HG02763 (cell line): ENCODE data around the gene BRIP1.
A peak's percentile ranks its signal among the peaks of the same experiment; 100 is the strongest.
"Not testable (repeated sequence)": the region's sequence is repeated elsewhere in the genome, so short reads cannot be mapped to it uniquely, and the experiment has no call there.

ENCODE experiments used
- ATAC-seq: cut with Tn5 transposase; IDR thresholded peaks from one replicate; pipeline ENCODE4 v1.9.1; 2021; ENCODE audit warnings: mild to moderate bottlenecking, moderate library complexity; ENCODE audit not compliant: unreplicated experiment

BRIP1 gene

GRCh38 chr17:61805399-61805798, 57.9 kb downstream of the BRIP1 start:
- no peak for ATAC-seq

DNA sequence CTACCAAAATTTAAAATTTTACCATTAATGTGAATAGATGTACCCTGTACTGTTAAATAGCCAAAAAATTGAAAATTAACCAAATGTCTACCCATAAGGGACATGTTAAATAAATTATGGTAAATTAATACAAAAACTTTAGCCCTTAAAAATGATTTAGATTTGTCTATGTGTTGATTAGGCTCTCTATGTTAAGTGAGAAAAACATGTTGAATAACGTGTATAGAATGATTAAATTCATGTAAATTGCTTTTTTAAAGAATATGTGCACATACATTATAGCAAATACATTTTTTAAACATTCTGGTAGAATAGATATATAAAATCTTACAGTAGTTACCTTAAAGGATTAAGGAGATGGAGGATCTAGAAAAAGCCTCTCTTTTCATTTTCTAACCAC, 59.5 kb downstream of the BRIP1 start:
- no peak for ATAC-seq

DNA sequence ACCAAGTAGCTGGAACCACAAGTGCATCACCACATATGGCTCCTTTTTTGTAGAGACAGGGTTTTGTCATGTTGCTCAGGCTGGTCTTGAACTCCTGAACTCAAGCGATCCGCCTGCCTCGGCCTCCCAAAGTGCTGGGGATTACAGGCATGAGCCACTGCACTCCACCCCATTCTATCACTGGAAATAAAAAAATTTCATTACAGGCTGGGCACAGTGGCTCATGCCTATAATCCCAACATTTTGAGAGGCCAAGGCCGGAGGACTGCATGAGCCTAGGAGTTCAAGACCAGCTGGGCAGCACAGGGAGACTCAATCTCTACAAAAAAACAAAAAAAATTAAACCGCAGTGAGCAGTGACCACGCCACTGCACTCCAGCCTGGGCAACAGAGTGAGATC, 60.1 kb downstream of the BRIP1 start:
- ATAC-seq, result no peak

DNA sequence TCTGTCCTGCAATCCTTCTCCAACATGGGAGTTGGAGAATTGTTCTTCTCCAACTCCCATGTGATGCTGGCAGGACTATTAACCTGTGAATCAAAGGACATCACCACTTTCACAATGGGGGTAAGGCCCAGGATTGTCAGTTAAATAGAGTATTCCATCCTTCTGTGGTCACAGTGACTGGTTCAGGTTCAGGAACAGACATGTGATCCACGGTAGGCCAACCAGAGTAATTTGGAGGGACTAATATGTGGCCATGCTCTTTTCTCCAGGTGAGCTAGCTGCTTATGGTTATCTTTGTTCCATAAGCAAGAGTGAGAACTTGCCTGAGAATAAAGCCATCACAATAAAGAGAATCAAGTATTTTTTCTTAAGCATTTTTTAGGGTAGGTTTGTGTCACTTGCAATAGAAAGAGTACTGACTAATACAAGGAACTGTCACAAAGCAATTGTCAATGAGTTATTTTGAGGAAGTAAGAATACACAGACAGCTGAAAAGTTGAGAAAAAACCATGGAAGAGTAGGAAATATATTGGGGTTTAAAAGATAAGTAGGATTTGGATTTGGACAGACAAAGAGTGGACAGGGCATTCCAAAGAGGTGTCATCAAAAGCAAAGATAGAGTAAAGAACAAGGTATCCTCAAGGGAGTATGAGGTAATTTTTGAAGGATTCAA, 63.4 kb downstream of the BRIP1 start:
- ATAC-seq, result no peak

DNA sequence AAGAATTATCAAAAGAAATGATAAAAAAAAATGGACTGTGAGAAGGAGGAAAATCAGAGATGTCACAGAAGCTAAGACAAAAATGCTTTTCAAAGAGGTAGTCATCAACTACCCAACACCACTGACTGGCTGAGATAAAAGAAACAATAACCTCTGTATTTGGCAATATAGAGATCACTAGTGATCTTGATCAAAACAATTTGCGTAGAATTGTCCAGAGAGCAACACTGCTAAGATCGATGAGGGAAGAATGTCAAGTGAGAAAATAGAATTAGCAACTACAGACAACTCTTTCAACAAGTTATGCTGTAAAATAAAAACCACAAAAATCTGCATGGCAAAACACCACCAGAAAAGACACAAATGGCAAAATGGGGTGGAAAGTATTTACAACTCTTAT, 66.0 kb downstream of the BRIP1 start:
- ATAC-seq, result no peak

- ATAC-seq, result no peak
These were observed 67.8 kb downstream of the BRIP1 start for GRCh38 chr17:61795546-61795945.

- no peak for ATAC-seq
These were observed 68.5 kb downstream of the BRIP1 start for GRCh38 chr17:61794792-61795191.

- ATAC-seq, result no peak
These were observed 69.1 kb downstream of the BRIP1 start for GRCh38 chr17:61794242-61794641.

GRCh38 chr17:61793565-61793964, 69.8 kb downstream of the BRIP1 start:
- ATAC-seq, result no peak

DNA sequence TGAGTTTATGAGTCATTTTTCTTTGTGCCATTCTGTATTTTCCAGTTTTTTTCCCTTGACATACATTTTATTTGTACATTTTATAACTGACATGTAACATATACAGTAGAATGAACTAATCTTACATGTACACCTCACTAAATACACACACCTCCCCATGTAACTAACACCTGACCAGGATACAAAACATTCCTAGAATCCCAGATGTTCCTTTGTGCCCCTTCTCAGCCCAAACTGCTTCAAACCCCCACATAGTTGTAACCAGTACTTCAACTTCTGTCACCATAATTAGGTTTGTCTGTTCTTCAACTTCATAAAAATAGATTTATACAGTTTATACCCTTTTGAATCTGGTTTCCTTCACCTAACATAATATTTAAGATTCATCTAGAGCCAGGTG, 73.5 kb downstream of the BRIP1 start:
- no peak for ATAC-seq

- no peak for ATAC-seq
These were observed 77.2 kb downstream of the BRIP1 start for GRCh38 chr17:61786088-61786487.

GRCh38 chr17:61784510-61784909, 78.8 kb downstream of the BRIP1 start:
- ATAC-seq, result no peak

DNA sequence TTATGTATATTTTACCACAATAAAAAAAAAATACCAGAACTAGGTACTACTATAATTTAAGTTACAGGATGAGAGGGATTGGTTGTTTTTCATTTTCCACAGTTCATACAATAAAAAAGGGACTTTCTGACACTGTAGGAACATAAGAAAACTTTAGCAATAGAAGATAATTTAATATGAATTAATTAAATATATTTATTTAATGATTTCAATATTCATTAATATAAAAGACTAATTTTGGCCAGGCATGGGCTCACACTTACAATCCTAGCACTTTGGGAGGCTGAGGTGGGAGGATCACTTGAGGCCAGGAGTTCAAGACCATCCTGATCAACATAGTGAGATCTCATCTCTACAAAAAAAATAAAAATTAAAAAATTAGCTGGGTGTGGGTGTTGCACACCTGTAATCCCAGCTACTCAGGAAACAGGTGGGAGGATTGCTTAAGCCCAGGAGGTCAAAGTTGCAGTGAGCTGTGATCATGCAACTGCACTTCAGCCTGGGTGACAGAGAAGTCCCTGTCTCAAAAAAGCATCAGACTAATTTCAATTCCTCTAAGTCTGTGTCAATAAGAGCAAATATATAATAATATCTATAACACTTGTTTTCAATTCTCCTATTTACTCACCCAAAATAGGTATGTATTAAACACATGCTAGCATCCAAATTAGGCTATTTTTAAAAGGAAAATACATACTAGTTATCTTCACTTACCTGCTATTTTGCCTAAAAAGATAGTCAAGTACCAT, 79.6 kb downstream of the BRIP1 start:
- ATAC-seq, result peak; percentile 72

- no peak for ATAC-seq
These were observed 80.2 kb downstream of the BRIP1 start for GRCh38 chr17:61783120-61783519.

DNA sequence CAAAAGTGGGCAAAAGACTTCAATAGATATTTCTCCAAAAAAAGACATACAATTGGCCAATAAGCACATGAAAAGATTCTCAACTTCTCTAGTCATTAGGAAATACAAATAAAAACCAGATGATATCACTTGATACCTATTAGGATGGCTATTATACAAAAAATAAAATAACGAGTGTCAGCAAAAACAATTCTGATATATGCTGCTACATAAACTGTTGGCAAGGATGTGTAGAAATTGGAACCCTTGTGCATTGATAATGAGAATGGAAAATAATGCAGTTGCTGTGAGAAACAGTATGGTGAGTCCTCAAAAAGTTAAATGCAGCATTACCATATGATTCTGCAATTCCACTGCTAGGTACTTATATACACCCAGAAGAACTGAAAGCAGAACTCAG, 80.6 kb downstream of the BRIP1 start:
- no peak for ATAC-seq

DNA sequence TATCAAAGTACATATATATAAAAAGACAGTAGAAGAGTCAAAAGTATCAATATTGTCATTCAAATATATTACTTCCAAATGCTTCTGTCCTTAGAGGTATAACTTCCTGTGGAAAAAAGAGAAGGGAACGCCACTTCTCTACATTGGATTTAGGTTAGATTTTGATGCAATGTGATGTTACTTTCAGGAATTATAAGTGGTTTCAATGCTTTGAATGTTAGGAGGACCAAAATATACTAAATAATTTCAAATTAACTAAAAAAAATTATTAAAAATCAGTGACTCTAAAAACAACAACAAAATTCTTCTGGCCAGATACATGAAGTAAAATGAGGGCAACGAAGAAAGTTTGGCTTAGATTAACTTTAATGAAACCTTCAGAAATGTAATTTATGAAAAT, 88.0 kb downstream of the BRIP1 start:
- ATAC-seq, result no peak

DNA sequence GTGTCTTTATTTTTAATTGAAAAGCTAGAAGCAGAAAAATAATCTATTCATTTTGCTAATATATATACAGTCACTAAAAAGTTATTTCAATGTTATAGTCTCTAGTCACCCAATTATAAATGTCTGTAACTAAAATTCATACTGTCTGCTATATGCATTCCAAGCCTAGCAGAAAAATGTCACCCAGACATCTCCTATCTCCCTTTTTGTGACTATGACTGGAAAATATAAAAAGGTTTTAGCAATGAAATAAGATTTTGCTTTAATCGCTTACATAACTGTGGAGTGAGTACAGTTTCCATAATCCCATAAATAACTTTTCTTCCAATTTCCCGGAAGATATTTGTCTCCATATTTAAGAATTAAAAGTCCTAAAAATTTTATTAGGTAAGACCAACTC, 88.6 kb downstream of the BRIP1 start:
- ATAC-seq, result no peak

DNA sequence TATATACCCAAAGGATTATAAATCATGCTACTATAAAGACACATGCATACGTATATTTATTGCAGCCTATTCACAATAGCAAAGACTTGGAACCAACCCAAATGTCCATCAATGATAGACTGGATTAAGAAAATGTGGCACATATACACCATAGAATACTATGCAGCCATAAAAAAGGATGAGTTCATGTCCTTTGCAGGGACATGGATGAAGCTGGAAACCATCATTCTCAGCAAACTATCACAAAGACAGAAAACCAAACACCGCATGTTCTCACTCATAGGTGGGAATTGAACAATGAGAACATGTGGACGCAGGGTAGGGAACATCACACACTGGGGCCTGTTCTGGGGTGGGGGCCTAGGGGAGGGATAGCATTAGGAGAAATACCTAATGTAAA, 89.2 kb downstream of the BRIP1 start:
- ATAC-seq, result not testable (repeated sequence)

- ATAC-seq, result no peak
These were observed 92.4 kb downstream of the BRIP1 start for GRCh38 chr17:61770752-61771533.

GRCh38 chr17:61770043-61770442, 93.3 kb downstream of the BRIP1 start:
- no peak for ATAC-seq

DNA sequence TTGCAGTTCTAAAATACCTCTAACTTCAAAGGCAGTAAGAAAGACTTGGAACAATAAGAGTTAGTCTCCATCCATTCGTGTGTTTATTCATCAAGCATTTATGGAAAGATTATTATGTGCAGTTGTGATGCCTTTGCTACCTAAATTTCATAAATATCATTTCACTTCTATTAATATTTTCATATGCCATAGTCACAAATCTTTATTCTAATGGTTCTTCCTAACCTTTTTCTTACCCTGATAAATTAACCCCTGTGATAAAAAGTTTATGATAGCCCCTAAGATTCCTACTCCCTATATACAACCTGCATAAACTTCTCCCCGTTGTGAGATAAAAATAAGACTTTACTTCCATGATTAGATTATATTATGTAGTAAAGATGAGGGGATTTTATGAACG, 94.9 kb downstream of the BRIP1 start:
- no peak for ATAC-seq

DNA sequence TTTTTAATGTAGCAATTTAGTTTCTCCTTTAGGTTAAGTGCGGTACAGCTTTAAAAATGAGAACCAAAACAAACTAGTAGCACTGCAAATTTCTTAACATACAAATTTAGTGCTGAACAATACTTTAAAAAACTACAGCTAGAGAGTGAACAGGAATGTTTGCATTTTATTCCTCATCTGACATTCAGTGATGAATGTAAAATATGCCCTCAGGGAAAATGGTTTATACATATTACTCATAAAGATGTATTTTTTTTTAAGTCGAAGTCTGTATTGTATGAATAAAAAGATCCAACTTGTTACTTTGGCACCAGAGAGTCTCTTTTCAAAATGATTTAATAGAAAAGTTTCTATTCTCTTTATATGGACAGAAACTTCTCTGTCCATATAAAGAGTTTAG, 96.8 kb downstream of the BRIP1 start:
- ATAC-seq, result no peak
